Activated effector memory CD4-positive, alpha-beta T cell treated with Interleukin-2 at 50 U/mL for 16 hours (primary cell): ENCODE data around the gene DIDO1.
"Not testable (repeated sequence)": the region's sequence is repeated elsewhere in the genome, so short reads cannot be mapped to it uniquely, and the experiment has no call there.

Source experiments
- DNase-seq: peaks from one replicate; pipeline ENCODE4 v3.0.0-alpha.2; 2020

DIDO1 gene

DNA sequence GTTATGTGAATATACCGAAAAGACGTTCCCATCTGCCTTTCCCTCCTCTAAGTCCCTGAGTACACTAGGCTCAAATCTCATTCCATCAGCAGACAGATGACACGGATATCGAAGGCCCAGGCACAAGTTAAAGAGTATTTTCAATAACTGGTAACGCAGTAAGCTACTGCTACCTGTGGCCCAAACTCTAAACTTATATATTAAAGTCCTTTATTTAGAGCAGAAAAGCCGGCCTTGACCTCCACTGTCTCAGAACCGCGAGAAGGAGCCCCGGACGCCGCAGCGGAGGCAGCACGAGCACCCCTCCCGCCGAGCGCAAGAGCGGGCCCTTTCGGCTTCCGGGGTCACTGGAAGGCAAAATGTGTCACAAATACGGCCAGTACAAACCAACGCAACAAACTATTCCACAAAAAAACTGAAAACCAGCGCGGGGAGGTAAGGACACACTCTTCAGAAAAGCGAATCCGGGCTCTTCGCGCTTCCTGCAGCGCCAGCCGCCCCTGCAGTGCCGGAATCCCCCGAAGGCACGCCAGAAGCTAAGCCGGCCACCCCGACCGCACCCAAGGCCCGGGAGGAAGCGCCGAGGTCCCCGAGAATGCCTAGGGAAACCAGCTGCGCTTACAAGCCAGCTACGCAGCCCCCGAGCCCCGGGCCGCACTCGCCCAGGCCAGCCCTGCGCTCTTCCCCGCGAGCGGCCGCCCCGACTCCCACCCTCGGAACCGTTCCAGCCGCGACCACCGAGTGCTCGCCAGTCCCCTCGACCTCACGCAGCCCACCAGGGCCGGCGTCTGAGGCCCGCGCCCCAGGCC lies 681 bp downstream of the DIDO1 start:
- peak; percentile 36 for DNase-seq

DNA sequence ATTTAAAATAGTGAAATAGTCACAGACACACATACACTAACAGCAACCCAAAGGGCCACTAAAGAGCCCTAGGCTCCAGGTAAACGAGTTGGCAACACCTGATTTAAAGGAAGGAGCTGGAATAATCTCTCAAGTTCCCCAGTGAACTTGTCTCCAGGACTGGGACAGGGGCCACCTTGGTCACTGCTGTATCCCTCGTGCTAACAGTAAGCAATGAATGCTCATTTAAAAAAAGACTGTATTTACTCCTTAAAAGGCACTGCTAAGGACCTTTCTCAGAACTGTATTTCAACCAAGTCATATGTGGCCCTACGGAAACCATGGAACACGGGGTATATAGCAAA lies 1.3 kb downstream of the DIDO1 start:
- no peak for DNase-seq

GRCh38 chr20:62924442-62925075 lies 1.7 kb downstream of the DIDO1 start:
- no peak for DNase-seq

DNA sequence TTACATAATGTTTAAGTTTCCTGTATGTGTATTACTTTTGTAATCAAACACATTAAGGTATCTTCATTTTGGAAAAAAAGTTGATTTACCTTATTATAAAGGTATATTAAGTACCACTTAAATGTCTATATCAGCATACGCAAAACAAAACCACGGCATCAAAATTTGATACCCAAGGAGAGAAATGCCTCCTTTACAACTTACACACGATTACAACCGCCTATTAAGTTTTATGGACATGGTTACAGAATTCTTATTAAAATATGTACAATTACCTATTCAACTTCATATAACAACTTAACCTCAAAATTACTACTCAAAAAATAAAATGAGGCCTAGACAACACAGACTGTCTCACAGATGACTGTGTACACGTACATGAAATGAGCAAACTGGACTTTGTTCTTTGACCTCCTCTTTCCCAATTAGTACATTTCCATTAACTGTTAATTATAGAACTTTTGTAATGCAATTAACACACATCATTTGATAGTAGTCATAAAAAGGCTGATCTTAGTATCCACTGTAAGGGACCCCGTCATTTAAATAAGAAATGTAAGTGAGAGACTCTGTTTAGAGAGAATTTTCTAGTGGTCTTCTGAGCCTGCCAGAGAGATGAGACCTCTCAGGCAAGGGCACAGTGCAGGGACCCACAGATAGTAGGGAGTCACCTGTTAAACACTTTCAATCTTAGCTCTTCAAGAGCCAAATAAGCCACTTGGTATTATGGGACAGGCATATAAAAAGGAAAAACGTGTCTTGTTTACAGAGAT lies 2.5 kb downstream of the DIDO1 start:
- DNase-seq: no peak

DNA sequence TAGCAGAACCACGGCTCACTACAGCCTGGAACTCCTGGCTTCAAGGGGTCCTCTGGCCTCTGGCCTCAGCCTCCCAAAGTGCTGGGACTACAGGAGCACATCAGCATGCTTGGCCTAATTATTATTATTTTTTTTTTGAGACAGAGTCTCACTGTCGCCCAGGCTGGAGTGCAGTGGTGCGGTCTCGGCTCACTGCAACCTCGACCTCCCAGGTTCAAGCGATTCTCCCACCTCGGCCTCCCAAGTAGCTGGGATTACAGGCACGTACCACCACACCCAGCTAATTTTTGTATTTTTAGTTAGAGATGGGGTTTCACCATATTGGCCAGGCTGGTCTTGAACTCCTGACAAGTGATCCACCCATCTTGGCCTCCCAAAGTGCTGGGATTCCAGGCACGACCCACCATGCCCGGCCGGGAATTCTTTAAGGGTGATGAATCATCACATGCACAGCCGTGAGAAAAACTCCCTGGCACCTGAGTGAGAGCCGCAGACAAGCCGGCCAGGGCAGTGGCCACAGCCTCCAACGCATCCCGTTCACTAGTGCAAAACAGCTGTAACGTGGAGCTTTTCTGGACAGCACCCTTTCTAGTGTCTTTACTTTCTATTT lies 3.1 kb downstream of the DIDO1 start:
- not testable (repeated sequence) for DNase-seq

DNA sequence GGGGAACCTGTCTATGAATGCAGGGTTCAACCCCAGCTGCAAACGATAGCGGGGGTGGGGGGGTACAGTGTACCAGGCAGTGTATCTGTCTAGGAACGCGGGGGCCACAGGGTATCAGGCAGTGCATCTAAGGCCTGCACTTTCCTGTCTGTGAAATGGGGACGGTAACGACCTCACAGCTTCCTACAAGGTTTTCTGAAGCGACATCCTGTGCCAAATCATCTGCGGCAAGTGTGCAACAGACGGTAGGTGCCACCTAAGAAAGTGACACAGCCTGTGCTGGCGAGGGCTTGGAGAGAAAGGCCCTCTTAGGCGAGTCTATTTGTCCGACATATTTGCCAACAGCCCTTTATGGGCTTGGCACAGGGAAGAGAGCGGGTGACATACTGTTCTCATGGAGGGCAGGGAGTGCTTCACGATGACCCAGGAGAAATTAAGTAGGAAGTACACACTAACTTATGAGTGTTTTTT lies 3.8 kb downstream of the DIDO1 start:
- DNase-seq: peak; percentile 47

- peak; percentile 37 for DNase-seq
Measured at GRCh38 chr20:62921119-62921687, 5.1 kb downstream of the DIDO1 start.

DNA sequence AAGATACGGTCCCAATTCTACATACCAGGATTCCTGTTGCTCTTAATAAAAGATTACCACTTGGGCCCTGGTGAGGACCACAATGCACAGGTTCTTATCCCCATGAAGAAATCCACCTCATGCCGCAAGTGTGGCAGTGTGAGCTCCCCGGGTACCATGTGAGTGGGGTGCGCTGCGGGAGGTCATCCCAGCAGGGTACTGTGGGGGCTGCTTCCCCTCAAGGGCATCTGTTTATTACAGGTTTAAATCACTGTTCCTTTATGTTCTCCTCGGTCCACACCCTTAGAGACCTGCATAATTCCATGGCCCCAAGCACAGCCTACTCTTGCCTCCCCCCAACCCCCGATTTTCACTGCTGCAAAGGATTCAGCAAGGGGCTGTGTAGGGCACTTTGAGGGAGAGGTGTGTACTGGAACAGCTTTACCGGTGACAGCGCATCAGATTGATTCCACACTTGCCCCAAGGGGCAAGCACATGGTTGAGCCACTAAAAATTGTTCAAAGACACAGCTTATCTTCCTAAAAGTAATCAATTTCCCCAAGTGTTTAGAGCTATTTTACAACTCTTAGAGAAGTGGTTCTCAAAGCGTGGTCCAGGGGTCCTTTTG lies 6.2 kb downstream of the DIDO1 start:
- DNase-seq: no peak

DNA sequence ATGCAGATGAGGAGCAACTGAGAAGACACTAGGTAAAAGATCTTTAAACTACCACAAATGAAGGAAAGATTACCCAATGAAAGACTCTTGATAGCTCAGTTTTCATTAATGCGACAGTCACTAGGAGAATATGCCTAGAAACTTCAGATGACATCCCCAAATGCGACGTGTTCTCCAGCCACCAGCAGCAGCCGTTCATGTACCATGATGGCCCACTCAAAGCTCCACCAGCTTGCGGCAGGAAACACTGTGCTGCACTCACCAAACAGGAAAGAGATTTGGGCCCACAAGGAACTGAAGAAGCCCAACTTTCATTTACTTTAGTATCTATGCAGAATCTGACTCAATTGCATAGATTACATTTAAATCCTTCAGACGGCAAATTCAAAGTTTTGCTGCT lies 7.5 kb downstream of the DIDO1 start:
- peak; percentile 35 for DNase-seq

GRCh38 chr20:62918147-62918546 lies 8.2 kb downstream of the DIDO1 start:
- no peak for DNase-seq

- DNase-seq: no peak
Measured at GRCh38 chr20:62917720-62918119, 8.6 kb downstream of the DIDO1 start.

DNA sequence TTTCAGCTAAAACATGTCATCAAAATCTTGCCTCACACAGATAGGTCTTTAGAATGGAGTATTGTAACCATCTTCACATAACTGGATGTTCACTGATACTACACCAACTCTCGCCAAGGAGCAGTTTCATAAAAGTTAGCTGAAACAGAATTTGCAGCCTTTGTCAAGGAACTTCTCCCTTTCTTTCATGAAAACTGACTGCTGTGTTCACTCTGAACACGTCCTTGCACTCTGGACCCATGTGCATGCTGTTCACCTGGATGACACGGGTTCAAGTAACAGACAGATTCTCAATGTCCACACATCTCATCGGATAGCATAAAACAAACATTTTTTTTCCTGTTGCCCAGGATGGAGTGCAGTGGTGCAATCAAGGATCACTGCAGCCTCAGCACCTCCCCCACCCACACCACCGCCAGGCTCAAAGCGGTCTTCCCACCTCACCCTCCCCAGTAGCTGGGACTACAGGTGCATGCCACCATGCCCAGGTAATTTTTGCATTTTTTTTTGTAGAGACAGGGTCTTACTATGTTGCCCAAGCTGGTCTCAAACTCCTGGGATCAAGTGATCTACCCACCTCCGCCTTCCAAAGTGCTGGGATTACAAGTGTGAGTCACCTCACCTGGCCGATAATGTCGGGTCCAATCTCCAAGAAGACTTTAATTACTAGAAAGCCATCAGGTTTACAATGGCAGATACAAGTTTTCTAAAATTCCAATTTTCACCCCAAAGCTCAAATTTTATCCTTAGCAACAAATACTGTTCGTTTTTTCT lies 9.4 kb downstream of the DIDO1 start:
- no peak for DNase-seq

DNA sequence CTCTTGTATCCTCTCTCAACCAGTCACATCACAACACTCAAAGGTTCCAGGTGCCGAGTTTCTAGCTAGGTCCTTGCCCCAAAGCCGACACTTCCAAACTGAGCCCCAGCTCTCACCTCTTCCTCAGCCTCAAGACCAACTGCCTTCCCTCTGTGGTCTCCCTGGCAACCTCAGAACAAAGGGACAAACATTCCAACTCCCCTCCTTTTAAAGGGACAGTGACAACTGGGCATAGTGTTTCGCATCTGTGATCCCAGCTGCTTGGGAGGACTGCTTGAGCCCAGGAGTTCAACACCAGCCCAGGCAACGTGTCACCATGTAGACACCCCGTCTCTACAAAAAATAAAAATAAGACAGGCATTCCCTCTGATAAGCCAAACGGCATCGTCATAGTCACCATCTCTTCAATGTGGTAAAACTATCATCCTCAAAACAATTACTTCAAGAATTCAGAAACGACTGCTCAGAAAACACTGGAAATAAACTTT lies 11.3 kb downstream of the DIDO1 start:
- DNase-seq: no peak

- DNase-seq: no peak
Measured at GRCh38 chr20:62914436-62914835, 11.9 kb downstream of the DIDO1 start.

- no peak for DNase-seq
Measured at GRCh38 chr20:62913043-62913630, 13.2 kb downstream of the DIDO1 start.

DNA sequence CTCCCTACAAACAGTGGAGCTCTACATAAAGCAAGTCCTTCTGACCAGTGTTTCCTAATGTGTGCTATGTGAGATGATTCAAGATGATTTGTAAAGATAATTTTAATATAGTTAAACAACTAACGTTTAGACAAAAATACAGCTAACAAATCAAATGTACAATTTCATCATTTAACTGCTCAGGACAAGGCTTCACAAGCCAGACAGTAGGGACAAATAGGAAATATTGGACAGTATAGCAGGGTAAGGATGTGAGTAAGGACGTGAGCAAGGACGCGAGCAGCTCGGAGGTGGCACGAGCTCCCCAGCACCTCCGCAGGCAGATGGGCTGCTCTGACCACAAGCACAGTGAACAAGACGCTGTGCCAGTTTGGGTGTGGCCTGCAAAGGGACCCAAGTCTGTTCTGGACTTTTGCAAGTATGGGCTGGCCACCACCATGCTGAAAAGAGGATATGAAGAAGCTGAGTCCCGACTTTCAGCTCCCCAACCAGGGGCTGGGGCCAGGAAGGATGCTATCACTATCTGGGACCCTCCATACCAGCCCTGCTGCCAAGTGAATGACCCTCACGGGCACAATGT lies 14.5 kb downstream of the DIDO1 start:
- DNase-seq: no peak

- DNase-seq: no peak
Measured at GRCh38 chr20:62910777-62911497, 15.4 kb downstream of the DIDO1 start.

DNA sequence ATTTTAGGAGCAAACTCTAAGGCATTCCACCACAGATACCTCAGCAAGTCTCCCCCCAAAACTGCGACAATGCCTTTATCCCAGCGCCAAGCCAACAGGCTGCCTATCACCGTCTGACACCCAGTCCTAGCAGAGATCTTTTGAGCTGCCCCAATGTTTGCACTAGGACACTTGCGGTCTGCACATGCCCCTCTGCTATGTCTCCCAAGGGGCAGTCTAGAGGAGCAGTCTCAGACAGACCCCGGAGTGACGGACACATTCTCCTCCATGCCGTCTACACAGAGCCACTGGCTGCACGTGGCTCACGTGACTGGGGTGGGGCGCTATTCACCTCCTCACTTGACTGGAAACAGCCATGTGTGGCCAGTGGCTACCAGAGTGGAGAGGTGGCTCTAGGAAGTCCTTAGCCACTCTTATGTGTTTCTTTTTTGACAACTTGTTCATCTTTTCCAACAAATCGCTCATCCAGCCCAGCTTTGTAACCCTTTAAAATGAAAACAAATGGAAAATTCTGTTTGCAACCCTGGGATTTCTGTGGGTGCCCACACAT lies 16.0 kb downstream of the DIDO1 start:
- DNase-seq: no peak

GRCh38 chr20:62908971-62909791 lies 17.1 kb downstream of the DIDO1 start:
- no peak for DNase-seq
